Uterus (tissue), 4 donors: ENCODE measurements around the gene IGSF23. TPM values are rescaled to one million over a fixed set of nuclear protein-coding genes. Genes with fewer than 3 reads are reported as not detected.
"Not testable (repeated sequence)": the region's sequence is repeated elsewhere in the genome, so short reads cannot be mapped to it uniquely, and the experiment has no call there.

Experiments used
- DNase-seq, 2 donors: peaks; one replicate each; pipeline ENCODE4 v3.0.0-alpha.2; 2019 to 2020
- H3K27ac ChIP-seq, 2 donors: fragments of 200-600 bp; sonication (generic); 1 replicate in 1 of 2; 2 replicates in 1 of 2; pipeline ENCODE4 v1.5.1; 2016 to 2018
- H3K27me3 ChIP-seq, 2 donors: fragments of 200-600 bp; sonication (generic); one replicate each; pipeline ENCODE4 v1.5.1; 2018 to 2019; ENCODE audit warnings: control low read depth in 1 of 2
- H3K36me3 ChIP-seq, 2 donors: fragments of 200-600 bp; sonication (generic); one replicate each; pipeline ENCODE4 v1.5.1; 2019; ENCODE audit warnings: control low read depth in 1 of 2
- H3K4me1 ChIP-seq, 2 donors: fragments of 200-600 bp; sonication (generic); one replicate each; pipeline ENCODE4 v1.5.1; 2018 to 2019; ENCODE audit warnings: control low read depth in 1 of 2
- H3K4me3 ChIP-seq, 2 donors: fragments of 200-600 bp; sonication (generic); 1 replicate in 1 of 2; 2 replicates in 1 of 2; pipeline ENCODE4 v1.5.1; 2018 to 2019; ENCODE audit warnings: mild to moderate bottlenecking in 1 of 2
- H3K9me3 ChIP-seq, 2 donors: fragments of 200-600 bp; sonication (generic); one replicate each; pipeline ENCODE4 v1.5.1; 2019; ENCODE audit warnings: control low read depth in 1 of 2
- CTCF ChIP-seq, 4 experiments: fragments of 200-600 bp in 2 of 4; fragments of 450-650 bp in 2 of 4; sonication (generic) in 2 of 4; IDR thresholded peaks; one replicate each; pipeline ENCODE4 v1.5.1; 2016 to 2019; ENCODE audit warnings: antibody characterized with exemption in 4 of 4, mild to moderate bottlenecking in 2 of 4, moderate library complexity in 1 of 4
- POLR2A ChIP-seq, 2 donors: fragments of 450-650 bp; IDR thresholded peaks; one replicate each; pipeline ENCODE4 v1.6.1; 2016; ENCODE audit warnings: antibody characterized with exemption in 2 of 2, mild to moderate bottlenecking in 1 of 2, moderate library complexity in 1 of 2
- intact Hi-C: fragments of 100-400 bp; cut with DNase I; formaldehyde crosslinking; loops from one replicate; pipeline ENCODE4 v1.15.1; 2023; ENCODE audit warnings: low total_unique reads
- total RNA-seq, 4 donors: library from RNA; depleted of rRNA in 3 of 4; stranded (reverse); fragments of >200 nt in 3 of 4; gene quantifications; one replicate each; pipeline versions ENCODE4 v1.1.0 to v1.2.4, GENCODE V29; 2014 to 2023
- donor health status: DM: yes; HTN: yes; CAD: no.

The IGSF23 gene
- total RNA-seq, 4 donors from 2014 or later, result not detected

GRCh38 chr19:44608391-44608821, 5.0 kb upstream of the IGSF23 start:
- no peak overlapping the region for H3K27ac ChIP-seq
- H3K9me3 ChIP-seq, result no peaks in the 10 kb centered on the region
- no peak for DNase-seq
- intact Hi-C loops, result no loop called here
- no peaks in the 10 kb centered on the region for H3K27me3 ChIP-seq
- no peak for TF ChIP-seq POLR2A (IDR thresholded peaks at IDR 0.05)
- no peak for TF ChIP-seq CTCF (IDR thresholded peaks at IDR 0.05)
- H3K36me3 ChIP-seq, result no peaks in the 10 kb centered on the region
- no peak overlapping the region for H3K4me3 ChIP-seq
- H3K4me1 ChIP-seq, result no peaks in the 10 kb centered on the region

- Histone ChIP-seq H3K36me3 (no peaks in the 10 kb centered on the region), H3K4me1 (no peaks in the 10 kb centered on the region), H3K27ac (no peak overlapping the region), H3K9me3 (no peaks in the 10 kb centered on the region), H3K4me3 (no peak overlapping the region), H3K27me3 (no peaks in the 10 kb centered on the region)
- TF ChIP-seq POLR2A (IDR thresholded peaks at IDR 0.05) (no peak), CTCF (IDR thresholded peaks at IDR 0.05) (no peak)
- intact Hi-C loops, result no loop called here
- no peak for DNase-seq
Observed at GRCh38 chr19:44609219-44609618, 4.1 kb upstream of the IGSF23 start.

- H3K4me3 ChIP-seq, DNase-seq, intact Hi-C loops, H3K27ac ChIP-seq, H3K36me3 ChIP-seq, H3K9me3 ChIP-seq, H3K27me3 ChIP-seq, H3K4me1 ChIP-seq: not testable (repeated sequence)
Observed at GRCh38 chr19:44610497-44610896, 2.9 kb upstream of the IGSF23 start.

- H3K4me3 ChIP-seq, result no peak overlapping the region
- H3K27me3 ChIP-seq, result no peaks in the 10 kb centered on the region
- H3K36me3 ChIP-seq, result no peaks in the 10 kb centered on the region
- no peaks in the 10 kb centered on the region for H3K9me3 ChIP-seq
- H3K27ac ChIP-seq, result no peak overlapping the region
- no peaks in the 10 kb centered on the region for H3K4me1 ChIP-seq
- no peak for DNase-seq
- no peak for TF ChIP-seq CTCF (IDR thresholded peaks at IDR 0.05)
- no peak for TF ChIP-seq POLR2A (IDR thresholded peaks at IDR 0.05)
- intact Hi-C loops, result no loop called here
Observed at GRCh38 chr19:44611812-44612295, 1.5 kb upstream of the IGSF23 start.

- no peaks in the 10 kb centered on the region for H3K36me3 ChIP-seq
- intact Hi-C loops, result no loop called here
- no peaks in the 10 kb centered on the region for H3K9me3 ChIP-seq
- H3K27me3 ChIP-seq, result no peaks in the 10 kb centered on the region
- no peak for DNase-seq
- no peaks in the 10 kb centered on the region for H3K4me1 ChIP-seq
- no peak overlapping the region for H3K27ac ChIP-seq
- no peak for TF ChIP-seq POLR2A (IDR thresholded peaks at IDR 0.05)
- no peak for TF ChIP-seq CTCF (IDR thresholded peaks at IDR 0.05)
- H3K4me3 ChIP-seq, result no peak overlapping the region
Observed at GRCh38 chr19:44614313-44614712, 950 bp downstream of the IGSF23 start.

GRCh38 chr19:44615863-44616247, 2.5 kb downstream of the IGSF23 start:
- no peak overlapping the region for H3K27ac ChIP-seq
- H3K4me3 ChIP-seq, result no peak overlapping the region
- H3K9me3 ChIP-seq, result no peaks in the 10 kb centered on the region
- H3K36me3 ChIP-seq, result no peaks in the 10 kb centered on the region
- no peak for DNase-seq
- H3K4me1 ChIP-seq, result no peaks in the 10 kb centered on the region
- TF ChIP-seq POLR2A (IDR thresholded peaks at IDR 0.05), result no peak
- no peak for TF ChIP-seq CTCF (IDR thresholded peaks at IDR 0.05)
- intact Hi-C loops, result no loop called here
- no peaks in the 10 kb centered on the region for H3K27me3 ChIP-seq
